ENCODE measurements around the gene GNG12.
A peak's percentile ranks its signal among the peaks of the same experiment; 100 is the strongest.

The GNG12 gene

GRCh38 chr1:67691712-67692111, 141.6 kb downstream of the GNG12 start:
- DNase-seq = no peak

- DNase-seq = no peak
Observed at GRCh38 chr1:67690411-67690810, 142.9 kb downstream of the GNG12 start.

- DNase-seq = no peak
Observed at GRCh38 chr1:67690018-67690363, 143.3 kb downstream of the GNG12 start.

GRCh38 chr1:67689267-67690017, 143.8 kb downstream of the GNG12 start:
- DNase-seq = no peak

- no peak for DNase-seq
Observed at GRCh38 chr1:67688526-67689219, 144.6 kb downstream of the GNG12 start.

GRCh38 chr1:67687649-67688048, 145.6 kb downstream of the GNG12 start:
- no peak for DNase-seq

GRCh38 chr1:67687198-67687545, 146.1 kb downstream of the GNG12 start:
- no peak for DNase-seq

GRCh38 chr1:67686267-67687197, 146.7 kb downstream of the GNG12 start:
- peak; percentile 95 for DNase-seq

- no peak for DNase-seq
Observed at GRCh38 chr1:67685558-67686266, 147.6 kb downstream of the GNG12 start.

GRCh38 chr1:67685067-67685557, 148.2 kb downstream of the GNG12 start, which contains the start of gene GADD45A:
Gene GADD45A, plus strand, starts transcription at chr1:67685201. Its CDS starts 294 bp downstream, at chr1:67685495.
- DNase-seq = peak; percentile 100

GRCh38 chr1:67684526-67685066, 148.7 kb downstream of the GNG12 start:
- DNase-seq = no peak

- no peak for DNase-seq
Observed at GRCh38 chr1:67683766-67684525, 149.3 kb downstream of the GNG12 start.

GRCh38 chr1:67683316-67683715, 150.0 kb downstream of the GNG12 start:
- DNase-seq = no peak

- DNase-seq = no peak
Observed at GRCh38 chr1:67682659-67683197, 150.5 kb downstream of the GNG12 start.

GRCh38 chr1:67680486-67680885, 152.8 kb downstream of the GNG12 start:
- no peak for DNase-seq

GRCh38 chr1:67679691-67680090, 153.6 kb downstream of the GNG12 start:
- DNase-seq = no peak

- DNase-seq = no peak
Observed at GRCh38 chr1:67677930-67678329, 155.3 kb downstream of the GNG12 start.

GRCh38 chr1:67677408-67677807, 155.9 kb downstream of the GNG12 start:
- no peak for DNase-seq

GRCh38 chr1:67676946-67677345, 156.3 kb downstream of the GNG12 start:
- DNase-seq = no peak

GRCh38 chr1:67676287-67676686, 157.0 kb downstream of the GNG12 start:
- DNase-seq = no peak

- DNase-seq = no peak
Observed at GRCh38 chr1:67675800-67676199, 157.5 kb downstream of the GNG12 start.
